Stimulated activated CD4-positive, alpha-beta T cell treated with anti-CD3 and anti-CD28 coated beads, Interleukin-15, amount 100 ng/mL, for 48 hours (primary cell): ENCODE data around the gene ASB6.
"Not testable (repeated sequence)": the region's sequence is repeated elsewhere in the genome, so short reads cannot be mapped to it uniquely, and the experiment has no call there.

Source experiments
- DNase-seq, 2 donors: peaks; one replicate each; pipeline ENCODE4 v3.0.0-alpha.2; 2020; ENCODE audit warnings: low read depth in 2 of 2

The ASB6 gene

DNA sequence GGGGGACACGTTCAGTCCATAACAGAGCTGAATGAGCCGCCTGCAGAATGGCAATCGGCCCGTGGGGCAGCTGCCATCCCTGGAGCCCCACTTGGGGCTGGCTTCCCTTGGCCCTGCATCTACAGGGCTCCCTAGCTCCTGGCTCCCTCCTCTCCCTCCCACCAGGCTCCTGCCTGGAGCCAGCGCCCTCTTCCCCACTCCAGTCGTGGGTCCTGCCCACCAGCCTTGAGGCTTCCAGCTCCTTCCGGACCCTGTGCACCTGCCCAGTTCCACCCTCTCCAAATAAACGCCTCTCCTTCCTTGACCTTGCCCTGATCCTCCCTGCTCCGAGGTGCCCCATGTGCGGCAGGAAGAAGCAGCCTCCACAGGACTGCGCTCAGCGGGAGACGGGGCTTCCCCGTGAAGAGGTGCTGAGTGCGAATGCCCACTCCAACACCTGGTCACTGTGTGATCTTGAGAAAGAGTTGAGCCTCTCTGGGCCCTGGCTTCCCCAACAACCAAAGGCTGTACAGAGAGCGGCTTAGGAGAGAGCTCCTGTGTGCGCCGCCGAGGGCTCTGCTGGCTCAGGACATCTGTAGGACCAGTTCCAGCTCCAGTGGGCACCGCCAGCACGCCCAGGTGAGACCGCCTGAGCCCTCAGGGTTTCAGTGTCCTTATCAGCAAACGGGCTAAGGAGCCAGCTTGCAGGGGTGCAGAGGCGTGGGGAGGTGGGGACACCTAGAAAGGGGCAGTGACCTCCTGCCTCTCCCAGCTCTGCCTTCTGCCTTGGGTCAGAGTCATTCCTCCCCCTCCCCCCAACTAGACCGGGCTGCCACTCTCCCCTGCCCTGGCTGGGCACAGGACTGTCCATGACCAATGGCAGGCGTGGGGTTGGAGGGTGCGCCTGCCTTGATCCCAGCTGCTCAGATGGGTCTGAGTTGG, 33.1 kb downstream of the ASB6 start:
- no peak for DNase-seq

DNA sequence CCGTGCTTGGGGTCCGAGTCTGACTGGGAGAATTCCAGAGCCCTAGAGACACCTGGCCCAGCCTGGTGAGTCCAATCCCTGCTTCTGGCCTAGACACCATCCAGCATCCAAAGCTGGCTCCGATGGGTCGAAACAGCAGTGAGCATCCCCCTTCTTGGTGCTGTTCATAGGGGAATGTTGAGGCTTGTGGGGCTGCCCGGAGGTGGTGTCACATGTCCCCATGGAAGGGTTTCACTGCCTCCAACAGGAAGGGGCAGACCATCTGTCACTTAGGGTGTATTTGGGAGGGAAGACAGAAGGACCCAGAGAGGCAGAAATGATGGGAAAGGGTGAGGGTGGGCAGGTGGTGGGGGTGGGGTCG, 34.9 kb downstream of the ASB6 start:
- no peak for DNase-seq

DNA sequence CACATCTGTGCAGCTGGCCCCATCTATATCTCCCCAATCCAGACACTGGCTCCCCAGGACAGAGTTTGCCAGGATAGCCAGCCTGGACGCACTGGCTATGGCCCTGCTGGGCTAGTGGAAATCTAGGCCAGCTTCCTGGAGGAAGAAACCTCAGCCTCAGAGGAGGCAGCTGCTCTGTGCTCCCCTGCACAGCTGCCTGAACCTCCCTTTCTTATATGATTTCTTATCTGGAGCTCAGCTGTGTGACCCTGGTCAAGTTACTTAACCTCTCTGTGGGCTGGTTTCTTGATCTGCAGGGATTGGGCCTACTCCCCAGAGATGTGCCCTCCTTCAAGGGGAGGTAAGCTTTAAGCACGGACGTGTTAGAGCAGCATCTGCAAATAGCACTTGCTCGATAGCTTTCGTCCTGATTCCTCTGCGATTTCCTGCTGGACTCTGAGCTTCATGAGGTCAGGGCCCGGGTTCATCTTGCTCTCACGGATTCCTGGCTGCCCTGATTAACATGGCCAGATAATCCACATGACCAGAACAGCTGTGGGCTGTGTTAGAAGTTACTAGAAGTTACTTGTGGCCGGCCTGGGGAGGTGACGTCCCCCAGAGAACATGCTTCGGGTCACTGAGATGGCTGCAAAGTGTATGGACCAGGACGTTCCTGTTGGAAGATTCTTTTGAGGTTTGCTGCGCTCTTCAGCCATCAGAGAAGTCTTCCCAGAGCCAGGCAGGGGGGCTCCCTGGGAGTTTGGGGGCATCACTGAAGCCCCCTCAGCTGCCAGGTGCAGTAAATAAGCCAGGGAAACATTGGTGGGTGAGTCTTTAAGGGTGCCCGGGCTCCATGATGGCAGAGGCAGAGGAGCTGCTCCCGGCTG, 35.6 kb downstream of the ASB6 start:
- DNase-seq: no peak

DNA sequence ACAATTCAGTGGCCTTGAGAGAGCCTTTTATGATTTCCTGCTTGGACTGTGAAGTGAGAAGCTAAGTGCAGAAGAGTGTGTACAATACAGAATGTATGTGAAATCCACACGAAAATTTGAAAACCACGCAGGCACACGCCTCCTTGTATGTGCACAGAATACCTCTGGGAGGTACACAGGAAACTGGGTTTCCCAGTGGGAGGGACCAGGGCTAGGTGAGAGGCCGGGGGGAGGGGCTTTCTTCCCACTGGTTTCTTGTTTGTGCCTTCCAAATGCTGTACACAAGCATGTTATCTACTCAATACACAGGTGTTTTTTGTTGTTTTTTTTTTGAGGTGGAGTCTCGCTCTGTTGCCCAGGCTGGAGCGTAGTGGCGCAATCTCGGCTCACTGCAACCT, 37.2 kb downstream of the ASB6 start:
- no peak for DNase-seq

DNA sequence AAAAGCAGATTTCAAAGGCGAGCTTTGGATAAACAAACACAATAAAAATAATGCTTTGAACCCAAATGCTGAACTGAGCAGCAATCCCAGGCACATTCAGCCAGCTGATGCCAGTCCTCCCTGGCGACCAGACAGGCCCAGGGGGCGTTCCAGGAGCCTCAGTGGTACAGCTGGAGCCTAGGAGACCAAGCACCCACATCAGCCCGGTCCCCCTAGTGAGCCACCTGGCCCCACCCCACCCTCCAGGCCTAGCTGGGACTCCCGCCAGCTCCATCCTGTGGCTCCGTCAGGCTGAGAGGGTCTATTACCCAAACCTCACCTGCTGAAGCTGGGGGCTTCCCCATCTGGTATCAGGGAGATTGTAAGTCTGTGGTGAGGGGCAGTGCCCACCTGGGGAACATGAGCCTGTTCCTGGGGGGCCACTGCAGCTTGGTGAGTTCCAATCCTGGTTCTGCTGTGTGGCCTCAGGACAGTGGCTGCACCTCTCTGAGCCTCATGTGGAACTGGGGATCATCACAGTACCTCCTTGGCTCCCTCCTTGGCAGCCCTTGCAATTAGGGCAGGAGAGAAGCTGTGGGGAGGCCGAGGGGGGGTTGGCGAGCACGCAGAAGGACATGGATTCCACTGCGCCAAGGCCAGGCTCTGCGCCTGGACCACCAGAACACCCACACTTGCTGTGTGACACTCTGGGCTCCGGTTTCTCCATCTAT, 37.7 kb downstream of the ASB6 start:
- no peak for DNase-seq

DNA sequence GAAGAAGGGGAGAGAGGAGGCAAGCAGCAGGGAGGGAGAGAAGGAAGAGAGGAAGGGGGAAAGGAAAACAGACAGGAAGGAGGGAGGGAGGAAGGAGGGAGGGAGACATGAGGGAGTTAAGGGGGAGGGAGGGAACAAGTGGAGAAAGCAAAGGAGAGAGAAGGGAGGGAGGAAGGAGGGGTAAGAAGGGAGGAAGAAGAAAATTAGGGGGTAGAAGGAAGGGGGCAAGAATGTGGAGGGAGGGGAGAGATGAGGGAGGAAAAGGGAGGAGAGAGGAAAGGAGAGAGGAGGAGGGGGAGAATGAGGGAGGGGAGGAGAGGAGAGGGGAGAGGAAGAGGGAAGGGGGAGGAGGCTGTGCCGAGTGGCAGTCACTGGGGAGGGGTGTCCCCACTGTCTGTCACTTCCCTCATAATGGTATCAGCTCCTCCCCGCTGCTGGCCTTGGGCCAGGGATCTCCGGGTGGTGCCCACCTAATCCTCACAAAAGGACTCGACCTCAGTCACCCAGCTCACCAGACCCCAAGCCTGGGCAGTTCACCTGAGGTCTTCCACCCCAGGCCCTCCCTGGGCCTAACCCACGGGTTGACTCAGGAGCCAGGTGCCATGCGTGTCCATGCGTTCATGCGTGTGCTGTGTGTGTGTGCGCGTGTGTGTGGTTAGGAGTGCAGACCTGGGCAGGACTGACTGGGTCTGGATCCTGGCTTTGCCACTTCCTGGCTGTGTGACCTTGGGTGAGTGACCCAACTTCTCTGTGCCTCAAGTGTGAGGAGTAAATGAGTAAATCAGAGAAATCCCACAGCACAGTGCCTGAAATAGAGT, 39.1 kb downstream of the ASB6 start:
- DNase-seq: no peak

DNA sequence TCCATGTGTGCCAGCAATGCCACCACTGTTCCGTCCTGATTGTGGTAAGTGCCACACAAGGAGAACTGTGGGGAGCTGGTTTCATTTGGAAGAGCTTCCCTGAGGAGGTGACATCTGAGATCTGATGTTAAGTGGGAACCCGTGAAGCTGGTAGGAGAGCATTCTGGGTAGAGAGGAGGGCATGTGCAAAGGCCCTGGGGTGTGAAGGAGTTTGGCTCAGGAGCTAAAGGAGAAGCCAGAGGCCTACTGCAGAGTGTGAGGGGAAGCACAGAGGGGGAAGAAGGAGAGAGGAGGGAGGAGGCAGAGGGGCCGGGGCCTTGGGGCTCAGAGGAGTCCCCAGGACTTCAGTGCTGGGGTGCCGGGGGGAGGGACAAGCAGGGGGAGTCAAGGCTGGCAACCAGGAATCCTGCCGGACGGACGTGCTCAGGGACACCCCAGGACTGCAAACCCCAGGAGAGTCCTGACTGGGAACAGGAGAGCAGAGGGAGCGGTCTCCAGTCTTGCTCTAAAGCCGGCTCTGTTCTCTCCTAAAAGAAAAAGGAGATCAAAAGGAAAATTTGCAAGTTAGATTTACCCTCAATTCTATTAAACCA, 40.8 kb downstream of the ASB6 start:
- no peak for DNase-seq

DNA sequence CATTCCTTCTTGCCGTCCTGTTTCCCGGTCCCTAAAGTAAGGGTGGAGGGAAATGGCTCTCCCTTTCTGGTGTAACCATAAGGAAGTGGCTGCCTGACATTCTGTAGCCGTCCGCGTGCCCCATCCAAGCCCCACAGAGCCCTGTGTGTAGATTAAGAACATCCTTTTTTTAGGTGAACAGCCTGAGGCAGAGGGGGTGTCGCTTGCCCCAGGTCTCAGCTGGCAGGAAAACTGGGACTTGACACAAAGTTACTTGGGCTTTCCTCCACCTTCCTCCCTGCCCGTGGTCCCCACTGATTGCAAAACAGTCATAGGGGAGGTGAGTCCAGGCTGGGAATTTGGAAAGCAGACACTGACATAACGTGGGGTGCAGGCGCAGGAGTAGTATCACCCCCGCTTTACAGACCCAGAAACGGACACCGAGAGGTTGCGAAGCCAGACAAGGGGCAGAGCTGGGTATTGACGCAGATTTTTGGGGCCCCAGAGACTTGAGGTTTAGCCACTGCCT, 43.8 kb downstream of the ASB6 start:
- no peak for DNase-seq

DNA sequence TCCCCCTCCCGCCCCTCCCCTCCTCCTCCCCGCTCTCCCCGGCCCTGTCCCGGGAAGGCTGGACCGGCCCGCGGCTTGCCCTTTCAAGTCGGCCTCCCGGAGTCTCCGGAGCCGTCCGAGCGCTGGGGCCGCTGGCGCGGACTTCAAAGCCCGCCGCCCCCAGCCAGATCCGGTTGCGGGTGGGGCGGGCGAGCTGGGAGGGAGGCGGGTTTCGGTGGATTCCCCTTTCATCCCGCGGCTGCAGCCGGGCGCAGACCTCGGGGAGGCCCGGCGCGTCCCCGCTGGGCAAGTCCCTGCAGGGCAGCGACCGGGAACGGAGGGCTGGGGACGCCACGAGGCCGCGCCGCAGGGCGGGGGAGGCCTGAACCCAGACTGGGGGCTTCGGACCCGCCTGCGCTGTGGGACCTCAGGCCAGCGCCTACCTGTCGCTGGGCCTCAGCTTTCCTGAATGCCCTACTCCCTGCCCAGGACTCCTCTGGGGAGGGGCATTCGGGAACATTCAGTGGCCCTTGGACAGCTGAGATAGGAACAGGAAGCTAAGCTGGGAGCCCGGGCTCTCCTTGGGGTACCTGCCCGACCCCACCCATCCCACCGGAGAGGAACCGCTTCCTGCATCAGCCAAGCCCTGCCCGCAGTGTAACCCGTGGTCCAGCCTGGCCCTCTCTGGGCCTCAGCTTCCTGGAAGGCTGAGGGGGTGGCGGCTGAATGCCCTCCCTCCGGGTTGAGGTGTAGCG, 44.4 kb downstream of the ASB6 start:
- DNase-seq: no peak

DNA sequence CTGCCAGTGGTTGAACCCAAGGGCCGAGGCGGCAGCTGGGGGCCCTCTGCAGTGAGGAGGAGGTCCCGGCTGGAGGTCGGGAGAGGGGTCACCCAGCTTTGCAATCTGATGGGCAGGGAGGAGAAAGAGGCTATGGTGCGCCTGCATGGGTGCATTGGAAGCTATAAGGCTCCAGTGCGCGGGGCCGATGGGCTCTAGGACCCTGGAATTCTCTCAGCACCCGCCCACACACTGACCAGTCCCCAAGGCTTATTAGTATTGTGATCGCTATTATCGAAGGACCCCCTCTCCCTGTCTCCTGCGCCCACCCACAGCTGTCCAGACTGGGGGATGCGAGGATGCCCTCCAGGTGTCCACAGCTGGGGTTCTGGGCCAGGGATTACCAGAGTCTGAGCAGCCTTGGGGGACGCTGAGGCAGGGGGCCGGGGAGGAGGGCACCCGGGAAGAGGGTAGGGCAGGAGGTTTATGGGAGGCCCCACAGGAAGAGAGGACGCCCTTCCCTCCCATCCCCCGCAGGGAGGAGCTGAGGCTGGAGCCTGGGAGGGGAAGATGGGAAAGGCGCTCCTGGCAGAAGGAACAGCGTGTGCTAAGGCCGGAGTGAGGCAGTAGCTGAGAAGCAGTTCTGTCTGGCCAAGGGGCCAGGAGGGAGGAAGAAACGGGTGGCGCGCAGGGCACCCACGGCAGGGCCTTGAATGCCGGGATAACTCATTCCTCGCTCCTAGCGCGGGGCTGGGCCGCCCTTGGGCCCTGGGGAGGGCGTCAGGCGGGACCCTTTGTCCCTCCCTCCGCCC, 45.2 kb downstream of the ASB6 start:
- DNase-seq: no peak

DNA sequence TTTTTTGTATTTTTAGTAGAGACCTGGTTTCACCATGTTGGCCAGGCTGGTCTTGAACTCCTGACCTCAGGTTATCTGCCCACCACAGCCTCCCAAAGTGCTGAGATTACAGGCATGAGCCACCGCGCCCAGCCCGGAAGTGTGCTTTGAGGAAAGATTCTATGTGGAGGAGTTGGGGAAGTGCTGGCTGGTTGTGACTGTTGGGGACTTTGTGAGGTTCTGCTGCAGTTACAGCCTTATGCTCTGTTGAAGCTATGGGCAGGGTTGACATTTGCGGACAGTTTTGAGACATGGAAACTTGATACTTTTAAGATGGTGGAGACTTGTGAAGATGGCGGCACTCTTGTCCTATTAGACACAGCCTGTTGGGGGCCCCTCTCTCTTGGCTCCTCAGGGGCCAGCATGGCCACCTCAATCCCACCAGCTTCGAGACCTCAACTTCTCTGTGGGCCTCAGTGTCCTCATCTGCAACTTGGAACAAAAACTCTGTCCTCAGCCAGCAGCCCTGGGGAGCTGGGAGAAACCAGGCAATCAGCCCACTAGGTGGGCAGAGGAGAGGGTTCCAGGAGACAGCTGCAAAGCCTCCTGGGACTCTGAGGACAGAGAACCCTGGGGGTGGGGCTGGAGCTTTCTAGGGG, 45.9 kb downstream of the ASB6 start:
- DNase-seq: no peak

DNA sequence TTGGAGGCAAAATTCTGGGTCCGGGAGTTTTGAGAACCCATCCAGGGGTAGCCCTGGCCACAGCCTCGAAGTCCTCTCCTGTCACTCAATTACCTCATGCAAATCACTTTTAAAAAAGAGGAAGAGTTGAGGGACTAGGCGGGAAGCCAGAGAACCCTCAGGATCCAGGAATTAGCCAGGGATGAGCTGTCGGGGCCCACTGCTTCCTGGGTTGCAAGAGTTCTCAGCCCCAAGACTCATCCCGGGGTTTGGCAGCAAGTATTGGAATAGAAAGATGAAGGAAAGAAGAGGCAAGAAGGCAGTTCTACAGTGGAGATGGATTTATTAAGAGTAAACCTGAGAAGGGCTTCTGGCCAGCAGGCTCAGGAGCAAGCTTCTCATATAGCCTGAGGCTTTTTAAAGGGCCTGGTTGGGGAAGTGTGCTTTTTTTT, 46.6 kb downstream of the ASB6 start:
- no peak for DNase-seq

DNA sequence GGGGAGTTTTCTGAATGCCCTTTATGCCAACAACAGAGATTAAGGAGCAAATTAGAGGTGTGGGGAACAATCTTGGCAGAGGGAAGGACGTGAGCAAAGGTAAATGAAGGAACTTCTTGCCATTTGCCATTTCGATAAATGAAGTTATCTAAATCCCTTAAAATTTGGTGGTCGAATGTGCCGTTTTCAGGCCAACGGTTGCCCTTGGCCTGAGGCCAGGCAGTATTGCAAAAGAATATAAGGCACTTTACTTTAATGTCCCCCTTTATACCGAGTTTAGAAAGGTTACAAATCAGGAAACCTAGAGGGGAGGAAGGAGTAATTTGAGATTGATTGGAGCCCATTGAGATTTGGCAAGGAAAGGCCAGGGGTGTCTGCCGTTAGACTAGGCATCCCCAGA, 47.3 kb downstream of the ASB6 start:
- DNase-seq: no peak

DNA sequence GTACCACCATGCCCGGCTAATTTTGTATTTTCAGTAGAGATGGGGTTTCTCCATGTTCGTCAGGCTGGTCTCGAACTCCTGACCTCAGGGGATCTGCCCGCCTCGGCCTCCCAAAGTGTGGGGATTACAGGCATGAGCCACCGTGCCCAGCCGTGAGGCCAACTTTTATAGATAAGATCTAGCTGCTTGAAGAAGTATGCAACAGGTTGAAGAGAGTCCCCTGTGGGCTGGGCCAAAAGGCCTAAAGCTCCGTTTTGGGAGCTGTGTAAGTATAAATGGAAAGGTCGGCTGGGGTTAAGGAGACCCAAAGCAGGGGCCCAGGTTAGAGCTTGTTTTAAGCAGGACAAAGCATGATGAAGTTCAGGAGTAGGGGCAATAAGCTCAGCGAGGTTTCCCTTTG, 49.2 kb downstream of the ASB6 start:
- DNase-seq: not testable (repeated sequence)

DNA sequence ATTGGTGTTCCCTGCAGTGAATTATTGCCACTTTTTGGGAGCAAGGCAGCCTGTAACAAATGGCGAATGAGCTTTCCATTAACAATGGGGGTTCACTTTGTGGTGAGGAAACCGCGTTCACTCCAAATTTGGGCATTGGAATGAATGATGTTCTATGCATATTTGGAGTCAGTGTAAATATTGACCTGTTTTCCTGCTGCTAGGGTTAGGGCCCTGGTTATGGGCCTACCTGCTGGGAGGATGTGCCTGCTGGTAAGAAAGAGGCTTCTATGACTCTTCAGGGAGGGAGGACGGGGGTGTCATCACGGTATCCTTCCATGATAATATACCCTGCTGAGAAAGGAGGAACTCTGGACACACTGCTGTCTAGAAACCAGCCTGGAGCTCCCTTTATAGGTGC, 50.0 kb downstream of the ASB6 start:
- no peak for DNase-seq

DNA sequence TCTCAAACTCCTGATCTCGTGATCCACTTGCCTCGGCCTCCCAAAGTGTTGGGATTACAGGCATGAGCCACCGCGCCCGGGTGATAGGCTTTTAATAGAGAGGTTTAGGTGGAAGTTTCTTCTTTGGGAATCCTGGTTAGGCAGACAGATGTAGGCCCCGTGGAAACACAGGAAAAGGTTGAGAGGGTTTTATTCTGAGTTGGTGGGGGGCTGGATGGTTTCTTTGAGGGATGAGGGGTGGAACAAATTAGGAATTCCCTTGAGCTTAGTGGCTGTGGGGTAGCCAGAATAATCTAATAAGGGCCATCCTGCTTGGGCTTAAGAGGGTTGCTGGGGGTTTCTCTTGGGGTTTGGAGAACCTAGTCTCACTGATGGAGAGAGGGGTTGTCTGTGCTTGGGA, 51.5 kb downstream of the ASB6 start:
- no peak for DNase-seq

DNA sequence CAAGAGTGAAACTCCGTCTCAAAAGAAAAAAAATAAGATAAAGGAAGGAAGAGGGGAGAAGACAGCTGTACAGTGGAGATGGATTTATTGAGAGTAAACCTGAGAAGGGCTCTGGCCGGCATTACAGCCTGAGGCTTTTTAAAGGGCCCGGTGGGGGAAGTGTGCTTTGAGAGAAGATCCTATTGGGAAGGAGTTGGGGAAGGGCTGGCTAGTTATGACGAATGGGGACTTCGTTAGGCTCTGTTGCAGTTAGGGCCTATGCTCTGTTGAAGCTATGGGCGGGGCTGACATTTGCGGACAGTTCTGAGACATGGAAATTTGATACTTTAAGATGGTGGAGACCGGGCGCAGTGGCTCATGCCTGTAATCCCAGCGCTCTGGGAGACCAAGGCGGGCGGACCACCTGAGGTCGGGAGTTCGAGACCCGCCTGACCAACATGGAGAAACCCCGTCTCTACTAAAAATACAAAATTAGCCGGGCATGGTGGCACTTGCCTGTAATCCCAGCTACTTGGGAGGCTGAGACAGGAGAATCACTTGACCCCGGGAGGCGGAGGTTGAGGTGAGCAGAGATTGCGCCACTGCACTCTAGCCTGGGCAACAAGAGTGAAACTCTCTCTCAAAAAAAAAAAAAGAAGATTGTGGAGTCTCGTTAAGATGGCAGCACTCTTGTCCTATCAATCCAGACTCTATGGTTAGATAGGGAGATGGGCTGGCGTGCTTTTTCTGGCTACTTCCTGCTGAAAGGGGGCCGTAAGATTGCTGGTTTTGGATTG, 54.3 kb downstream of the ASB6 start:
- no peak for DNase-seq

DNA sequence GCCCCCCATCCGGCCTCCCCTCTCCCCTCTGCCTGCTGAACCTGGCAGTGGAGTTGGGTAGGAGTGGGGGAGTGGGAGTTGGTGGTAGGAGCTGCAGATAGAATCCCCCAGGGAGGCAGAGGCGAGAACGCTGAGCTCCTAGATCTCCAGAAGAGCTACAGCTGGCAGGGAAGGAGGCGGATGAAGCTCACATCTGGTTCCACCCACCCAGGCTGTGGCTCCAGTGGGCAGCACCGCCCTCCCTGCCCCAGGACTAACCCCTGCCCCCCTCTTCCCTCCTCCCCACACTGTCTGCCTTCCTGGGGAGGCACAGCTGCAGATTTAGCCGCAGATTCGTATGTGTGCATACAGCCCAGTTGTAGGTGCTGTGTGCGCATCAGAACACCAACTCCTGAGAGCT, 55.3 kb downstream of the ASB6 start:
- DNase-seq: no peak
